Lung (tissue), 12 donors: ENCODE results near the gene NSMCE4A. TPM values are rescaled to one million over a fixed set of nuclear protein-coding genes. Genes with fewer than 3 reads are reported as not detected.
"Not testable (repeated sequence)": the region's sequence is repeated elsewhere in the genome, so short reads cannot be mapped to it uniquely, and the experiment has no call there.

Experiments
- ATAC-seq: fragments of 200-7000 bp; cut with Tn5 transposase; one replicate; pipeline ENCODE4 v1.9.1; 2020; ENCODE audit warnings: moderate number of reproducible peaks; ENCODE audit not compliant: insufficient read depth, low FRiP score
- DNase-seq, 3 donors: peaks; one replicate each; pipeline ENCODE4 v3.0.0-alpha.2; 2013 to 2017
- H3K27ac ChIP-seq, 2 donors: one replicate each; pipeline ENCODE4 v1.5.1; 2013; ENCODE audit warnings: mild to moderate bottlenecking in 2 of 2, moderate library complexity in 2 of 2, control low read depth in 1 of 2, inconsistent platforms in 1 of 2, low read depth in 1 of 2, low read length in 1 of 2
- H3K27me3 ChIP-seq, 3 donors: one replicate each; pipeline ENCODE4 v1.5.1; 2013; ENCODE audit warnings: low read length in 2 of 3; ENCODE audit not compliant: control insufficient read depth in 3 of 3, insufficient read depth in 3 of 3
- H3K36me3 ChIP-seq, 4 donors: one replicate each; pipeline ENCODE4 v1.5.1; 2013; ENCODE audit warnings: low read length in 4 of 4, mild to moderate bottlenecking in 1 of 4, moderate library complexity in 1 of 4; ENCODE audit not compliant: control insufficient read depth in 4 of 4, insufficient read depth in 4 of 4
- H3K4me1 ChIP-seq, 5 donors: one replicate each; pipeline ENCODE4 v1.5.1; 2013; ENCODE audit warnings: low read length in 5 of 5, mild to moderate bottlenecking in 2 of 5, moderate library complexity in 1 of 5; ENCODE audit not compliant: control insufficient read depth in 5 of 5, insufficient read depth in 5 of 5
- H3K4me3 ChIP-seq: one replicate; pipeline ENCODE4 v1.5.1; 2013; ENCODE audit warnings: mild to moderate bottlenecking, control low read depth, moderate library complexity
- H3K9ac ChIP-seq, 2 donors: one replicate each; pipeline ENCODE4 v1.5.1; 2013; ENCODE audit warnings: low read length in 2 of 2, control low read depth in 1 of 2; ENCODE audit not compliant: insufficient read depth in 1 of 2
- H3K9me3 ChIP-seq, 4 donors: one replicate each; pipeline ENCODE4 v1.5.1; 2013; ENCODE audit warnings: low read length in 3 of 4, mild to moderate bottlenecking in 1 of 4, moderate library complexity in 1 of 4; ENCODE audit not compliant: control insufficient read depth in 4 of 4, insufficient read depth in 3 of 4
- CTCF ChIP-seq: IDR thresholded peaks from 2 replicates; pipeline ENCODE4 v1.5.1; 2012; ENCODE audit warnings: mild to moderate bottlenecking; ENCODE audit errors: control extremely low read depth, extremely low read depth
- WGBS, 2 donors: extraction: QIAGEN DNeasy Blood & Tissue Kit; methylation state at CpG; one replicate each; pipeline ENCODE4 v1.1.7; 2013; 5-methylcytosine and 5-hydroxymethylcytosine counted together
- polyA plus RNA-seq, 2 donors: library from polyadenylated mRNA; stranded (reverse); fragments of 200-250 nt; gene quantifications; one replicate each; pipeline ENCODE4 v1.2.1, GENCODE V29; 2013
- total RNA-seq, 2 donors: library from RNA; depleted of rRNA in 1 of 2; stranded (reverse); fragments of >200 nt in 1 of 2; gene quantifications; one replicate each; pipeline ENCODE4 v1.2.1, GENCODE V29; 2014 to 2021
- donor health status: control.
- donor health status: control.
- donor health status: Bipolar disorder and iron deficiency.
- donor health status: healthy.
- donor health status: DM: yes; HTN: yes; CAD: no.

The NSMCE4A gene
- total and polyA plus RNA-seq, 4 donors = 28.4 to 88.7 (median 65.5) TPM

DNA sequence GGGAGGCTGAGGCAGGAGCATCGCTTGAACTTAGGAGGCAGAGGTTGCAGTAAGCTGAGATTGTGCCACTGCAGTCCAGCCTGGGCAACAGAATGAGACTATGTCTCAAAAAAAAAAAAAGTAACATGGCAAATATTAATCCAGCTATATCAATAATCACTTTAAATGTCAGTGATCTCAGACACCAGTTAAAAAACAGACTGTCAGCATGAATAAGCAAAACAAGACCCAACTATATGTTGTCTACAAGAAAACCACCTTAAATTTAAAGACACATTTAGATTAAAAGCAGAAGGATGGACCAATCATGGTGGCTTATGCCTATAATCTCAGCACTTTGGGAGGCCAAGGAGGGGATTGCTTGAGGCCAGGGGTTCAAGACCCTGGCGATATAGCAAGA, 38.7 kb downstream of the NSMCE4A start:
- Histone ChIP-seq H3K4me3 (no peak overlapping the region), H3K27me3 (no peaks in the 10 kb centered on the region), H3K36me3 (no peaks in the 10 kb centered on the region), H3K4me1 (no peaks in the 10 kb centered on the region), H3K9me3 (no peaks in the 10 kb centered on the region), H3K9ac (no peak overlapping the region), H3K27ac (no peak overlapping the region)
- ATAC-seq (no peak), DNase-seq (no peak)
- WGBS, 2 donors = 93 to 98% methylated on average over 2 of the region's 2 CpGs
- TF ChIP-seq CTCF = no peak

DNA sequence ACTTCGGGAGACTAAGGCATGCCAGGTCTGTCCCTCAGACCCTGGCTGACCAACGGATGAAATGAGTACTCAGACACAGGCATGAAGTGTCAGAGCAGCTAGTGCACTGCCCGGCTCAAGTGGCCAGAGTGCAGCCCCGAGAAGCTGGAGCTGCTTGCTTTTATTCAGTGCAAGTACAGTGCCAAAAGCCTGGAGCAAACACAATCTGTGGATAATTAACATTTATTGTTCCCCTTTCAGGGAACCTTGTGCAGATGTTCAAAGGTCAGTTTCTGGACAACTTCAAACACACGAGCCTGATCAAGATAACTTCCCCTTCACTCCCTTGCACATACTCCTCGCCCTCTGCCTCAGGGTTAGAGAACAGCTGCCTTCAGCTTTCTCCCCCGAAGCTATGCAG, 39.3 kb downstream of the NSMCE4A start:
- H3K27ac ChIP-seq = no peak overlapping the region
- DNase-seq = no peak
- no peaks in the 10 kb centered on the region for H3K36me3 ChIP-seq
- no peak overlapping the region for H3K4me3 ChIP-seq
- H3K27me3 ChIP-seq = no peaks in the 10 kb centered on the region
- no peak for ATAC-seq
- no peak overlapping the region for H3K9ac ChIP-seq
- no peaks in the 10 kb centered on the region for H3K9me3 ChIP-seq
- 59% methylated on average over 7 of the region's 7 CpGs for WGBS, 2 donors
- TF ChIP-seq CTCF = no peak
- no peaks in the 10 kb centered on the region for H3K4me1 ChIP-seq

- 76 to 85% methylated on average over 11 of the region's 11 CpGs for WGBS, 2 donors
- H3K27ac ChIP-seq, ATAC-seq: not testable (repeated sequence)
Observed at GRCh38 chr10:121930268-121931085, 44.5 kb downstream of the NSMCE4A start.

DNA sequence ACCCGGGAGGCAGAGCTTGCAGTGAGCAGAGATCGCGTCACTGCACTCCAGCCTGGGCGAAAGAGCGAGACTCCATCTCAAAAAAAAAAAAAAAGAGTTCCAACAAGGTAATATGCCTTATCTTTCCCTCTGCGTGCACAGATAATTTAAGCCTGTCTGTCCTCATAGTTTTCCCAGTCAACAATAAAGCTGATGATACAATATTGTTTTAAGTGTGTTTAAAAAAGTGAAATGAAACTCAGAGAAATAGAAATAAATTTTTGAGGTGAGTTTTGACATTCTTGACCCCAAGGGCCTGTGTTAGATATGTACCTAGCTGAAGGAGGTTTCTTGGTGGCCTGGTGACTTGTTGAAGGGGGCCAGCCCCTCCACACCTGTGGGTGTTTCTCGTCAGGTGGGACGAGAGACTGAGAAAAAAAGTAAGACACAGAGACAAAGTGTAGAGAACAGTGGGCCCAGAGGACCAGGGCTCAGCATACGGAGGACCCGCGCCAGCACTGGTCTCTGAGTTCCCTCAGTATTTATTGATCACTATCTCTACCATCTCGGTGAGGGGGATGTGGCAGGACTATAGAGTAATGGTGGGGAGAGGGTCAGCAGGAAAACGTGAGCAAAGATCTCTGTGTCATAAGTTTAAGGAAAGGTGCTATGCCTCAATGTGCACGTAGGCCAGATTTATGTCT, 45.3 kb downstream of the NSMCE4A start:
- not testable (repeated sequence) for H3K4me3 ChIP-seq, H3K9ac ChIP-seq, H3K27me3 ChIP-seq, H3K27ac ChIP-seq, DNase-seq, H3K36me3 ChIP-seq, H3K9me3 ChIP-seq, ATAC-seq
- WGBS, 2 donors = 86 to 88% methylated on average over 14 of the region's 14 CpGs
- H3K4me1 ChIP-seq = peaks cover 0 to 12% (median 2%) of the 10 kb centered on the region in 5 donors

More at GRCh38 chr10:121930268-121931085, 44.5 kb downstream of the NSMCE4A start:
- H3K27me3 ChIP-seq, H3K36me3 ChIP-seq, H3K4me3 ChIP-seq, DNase-seq, H3K9me3 ChIP-seq, H3K9ac ChIP-seq: not testable (repeated sequence)
- H3K4me1 ChIP-seq = peaks cover 0 to 12% (median 2%) of the 10 kb centered on the region in 5 donors
